HCT116 (cell line): ENCODE results near the gene MARVELD3. TPM values are rescaled to one million over a fixed set of nuclear protein-coding genes. Genes with fewer than 3 reads are reported as not detected.
"Not testable (repeated sequence)": the region's sequence is repeated elsewhere in the genome, so short reads cannot be mapped to it uniquely, and the experiment has no call there.

Experiments used
- ATAC-seq: fragments of 200-7000 bp; cut with Tn5 transposase; 2 replicates; pipeline ENCODE4 v1.9.1; 2020; ENCODE audit warnings: mild to moderate bottlenecking, moderate library complexity
- BruUV-seq: library from RNA; stranded (reverse); fragments of 400-500 nt; replicated peaks from 2 replicates; lab custom pipeline; 2021; lab: Mats Ljungman, UMichigan
- CTCF ChIA-PET: fragments of 300-600 bp; sonication (Branson Sonifier 250); formaldehyde crosslinking; loops from one replicate; lab custom pipeline; 2021; ENCODE audit warnings: antibody characterized with exemption; lab: Charles Lee
- POLR2A ChIA-PET: fragments of 300-600, 350-600 bp; sonication (Branson Sonifier 250); formaldehyde crosslinking; loops from one replicate; lab custom pipeline; 2021; ENCODE audit warnings: antibody characterized with exemption; lab: Charles Lee
- RAD21 ChIA-PET, 2 experiments: fragments of 300-600 bp; sonication (Branson Sonifier 250); formaldehyde crosslinking; loops; one replicate each; lab custom pipeline; 2023; ENCODE audit warnings: low total read pairs in 2 of 2; ENCODE audit not compliant: uncharacterized antibody in 2 of 2, unreplicated experiment in 2 of 2, low non-redundant PET in 1 of 2; lab: Charles Lee
- DNase-seq: peaks from one replicate; pipeline ENCODE4 v3.0.0-alpha.2; 2010; ENCODE audit warnings: low read depth, low spot score
- H2AFZ ChIP-seq: fragments of 200-600 bp; shearing (Covaris generic), sonication (generic); 2 replicates; pipeline ENCODE4 v1.6.1; 2017; ENCODE audit warnings: low read depth, mixed run types, mixed read lengths, antibody characterized with exemption, low read length; ENCODE audit not compliant: poor library complexity, severe bottlenecking
- H3K27ac ChIP-seq: 2 replicates; pipeline ENCODE4 v1.5.1; 2012; ENCODE audit warnings: low read depth, low read length
- H3K27me3 ChIP-seq: fragments of 200-600 bp; sonication (generic); 2 replicates; pipeline ENCODE4 v1.6.1; 2016; ENCODE audit warnings: mixed run types, low read length, mixed read lengths; ENCODE audit not compliant: insufficient read depth
- H3K36me3 ChIP-seq, 2 experiments: fragments of 200-500 bp in 1 of 2; fragments of 200-600 bp in 1 of 2; sonication (Bioruptor generic) in 1 of 2; sonication (generic) in 1 of 2; 2 replicates each; pipeline versions ENCODE4 v1.5.1 to v1.6.1; 2014 to 2016; ENCODE audit warnings: low read length in 2 of 2, inconsistent platforms in 1 of 2, mixed read lengths in 1 of 2, mixed run types in 1 of 2; ENCODE audit not compliant: insufficient read depth in 2 of 2, control insufficient read depth in 1 of 2
- H3K4me1 ChIP-seq, 2 experiments: fragments of 200-600 bp in 1 of 2; sonication (generic) in 1 of 2; 2 replicates each; pipeline versions ENCODE4 v1.5.1 to v1.6.1; 2012 to 2017; ENCODE audit warnings: low read length in 2 of 2, inconsistent platforms in 1 of 2, mild to moderate bottlenecking in 1 of 2, mixed read lengths in 1 of 2, mixed run types in 1 of 2, moderate library complexity in 1 of 2; ENCODE audit not compliant: insufficient read depth in 2 of 2, control insufficient read depth in 1 of 2
- H3K4me2 ChIP-seq: fragments of 200-600 bp; sonication (generic); 2 replicates; pipeline ENCODE4 v1.6.1; 2017; ENCODE audit warnings: mixed run types, low read length, mixed read lengths
- H3K4me3 ChIP-seq, 2 experiments: fragments of 200-600 bp in 1 of 2; sonication (generic) in 1 of 2; replicated peaks in 1 of 2; 2 replicates each; pipeline ENCODE4 v1.5.1; 2011 to 2016; ENCODE audit warnings: low read length in 2 of 2, control low read depth in 1 of 2, low read depth in 1 of 2, mild to moderate bottlenecking in 1 of 2, mixed read lengths in 1 of 2, mixed run types in 1 of 2
- H3K79me2 ChIP-seq: fragments of 200-600 bp; sonication (generic); 2 replicates; pipeline ENCODE4 v1.6.1; 2017; ENCODE audit warnings: mild to moderate bottlenecking, mixed run types, low read length, moderate library complexity, mixed read lengths; ENCODE audit not compliant: insufficient read depth
- H3K9ac ChIP-seq: fragments of 200-600 bp; sonication (generic); 2 replicates; pipeline ENCODE4 v1.6.1; 2016; ENCODE audit warnings: low read length, mixed read lengths
- H3K9me2 ChIP-seq: fragments of 200-600 bp; sonication (generic), shearing (Covaris generic); 2 replicates; pipeline ENCODE4 v1.6.1; 2017; ENCODE audit warnings: mixed run types, mild to moderate bottlenecking, moderate library complexity; ENCODE audit not compliant: insufficient read depth
- H3K9me3 ChIP-seq, 2 experiments: fragments of 200-500 bp in 1 of 2; fragments of 200-600 bp in 1 of 2; sonication (Bioruptor generic) in 1 of 2; sonication (generic) in 1 of 2; 2 replicates each; pipeline ENCODE4 v1.6.1; 2014 to 2017; ENCODE audit warnings: low read length in 2 of 2, mixed read lengths in 2 of 2, inconsistent platforms in 1 of 2, low read depth in 1 of 2, mild to moderate bottlenecking in 1 of 2, mixed run types in 1 of 2, moderate library complexity in 1 of 2; ENCODE audit not compliant: control insufficient read depth in 1 of 2, insufficient read depth in 1 of 2
- H4K20me1 ChIP-seq: fragments of 200-600 bp; sonication (generic), shearing (Covaris generic); 2 replicates; pipeline ENCODE4 v1.6.1; 2017; ENCODE audit warnings: mixed run types, mild to moderate bottlenecking, moderate library complexity; ENCODE audit not compliant: insufficient read depth
- CEBPB ChIP-seq: IDR thresholded peaks from 2 replicates; pipeline ENCODE4 v1.6.1; 2012; ENCODE audit warnings: low read depth
- EGR1 ChIP-seq: IDR thresholded peaks from 2 replicates; pipeline ENCODE4 v1.6.1; 2012; ENCODE audit warnings: low read depth
- ELF1 ChIP-seq: IDR thresholded peaks from 2 replicates; pipeline ENCODE4 v1.6.1; 2012; ENCODE audit warnings: low read depth, borderline replicate concordance
- EZH2phosphoT487 ChIP-seq: fragments of 200-600 bp; IDR thresholded peaks from 2 replicates; pipeline ENCODE4 v1.6.1; 2018; ENCODE audit warnings: antibody characterized with exemption, borderline replicate concordance
- MAX ChIP-seq: IDR thresholded peaks from 2 replicates; pipeline ENCODE4 v1.6.1; 2012
- POLR2AphosphoS5 ChIP-seq: IDR thresholded peaks from 2 replicates; pipeline ENCODE4 v1.6.1; 2011; ENCODE audit warnings: mild to moderate bottlenecking, low read depth, low read length, moderate library complexity
- SIN3A ChIP-seq: IDR thresholded peaks from 2 replicates; pipeline ENCODE4 v1.6.1; 2012; ENCODE audit warnings: low read depth
- SP1 ChIP-seq: IDR thresholded peaks from 2 replicates; pipeline ENCODE4 v1.6.1; 2012; ENCODE audit warnings: low read depth
- SRF ChIP-seq: IDR thresholded peaks from 2 replicates; pipeline ENCODE4 v1.6.1; 2012; ENCODE audit warnings: low read depth
- ZBTB33 ChIP-seq: IDR thresholded peaks from 2 replicates; pipeline ENCODE4 v1.6.1; 2011; ENCODE audit warnings: mild to moderate bottlenecking, low read length, moderate library complexity; ENCODE audit not compliant: insufficient replicate concordance; ENCODE audit errors: extremely low read depth
- ZFX ChIP-seq: fragments of 450-650 bp; IDR thresholded peaks from 2 replicates; pipeline ENCODE4 v1.6.1; 2017
- intact Hi-C: fragments of 100-400 bp; cut with micrococcal nuclease; formaldehyde crosslinking; loops from 2 replicates; pipeline ENCODE4 v1.10.0; 2022
- total RNA-seq: library from RNA; stranded (reverse); gene quantifications from one replicate; pipeline ENCODE4 v1.2.1, GENCODE V29; 2021; ENCODE audit not compliant: unreplicated experiment
- TF ChIP-seq, protein P1 (sequence below): IDR thresholded peaks from 2 replicates; pipeline ENCODE4 v1.6.1; 2012; ENCODE audit warnings: low read depth

The MARVELD3 gene
- total RNA-seq, 1 experiment from 2014 or later: 20.9 TPM

- H4K20me1 ChIP-seq, H3K9me2 ChIP-seq, POLR2A ChIA-PET, H3K27ac ChIP-seq, H3K9ac ChIP-seq, BruUV-seq, ATAC-seq, RAD21 ChIA-PET, H3K36me3 ChIP-seq, DNase-seq, H3K27me3 ChIP-seq, intact Hi-C loops, H3K9me3 ChIP-seq, H2AFZ ChIP-seq, H3K4me1 ChIP-seq, H3K79me2 ChIP-seq, H3K4me2 ChIP-seq, H3K4me3 ChIP-seq, CTCF ChIA-PET: not testable (repeated sequence)
Observed at GRCh38 chr16:71582553-71582848, 43.5 kb upstream of the MARVELD3 start.

DNA sequence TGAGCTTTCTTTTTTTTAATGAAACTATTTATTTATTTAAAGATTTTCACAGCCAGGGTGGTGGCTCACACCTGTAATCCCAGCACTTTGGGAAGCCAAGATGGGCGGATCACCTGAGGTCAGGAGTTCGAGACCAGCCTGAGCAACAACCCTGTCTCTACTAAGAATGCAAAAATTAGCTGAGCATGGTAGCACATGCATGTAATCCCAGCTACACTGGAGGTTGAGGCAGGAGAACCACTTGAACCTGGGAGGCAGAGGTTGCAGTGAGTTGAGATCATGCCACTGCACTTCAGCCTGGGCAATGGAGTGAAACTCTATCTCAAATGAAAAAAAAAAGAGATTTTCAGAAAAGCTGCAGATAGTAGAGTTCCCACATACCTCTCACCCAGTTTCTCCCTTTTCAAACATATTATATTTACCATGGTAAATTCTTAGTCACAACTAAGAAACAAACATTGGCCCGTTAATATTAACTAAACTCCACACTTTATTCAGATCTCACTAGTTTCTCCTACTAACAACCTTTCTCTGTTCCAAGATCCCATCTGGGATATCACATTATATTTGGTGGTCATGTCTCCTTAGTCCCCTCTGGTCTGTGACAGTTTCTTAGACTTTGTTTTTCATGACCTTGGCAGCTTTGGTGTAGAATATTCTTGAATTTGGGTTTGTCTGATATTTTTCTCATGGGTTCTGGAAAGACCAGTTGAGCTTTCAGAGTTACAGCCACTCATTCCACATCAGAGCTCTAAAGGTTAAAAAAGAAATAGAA is 41.3 kb upstream of the MARVELD3 start:
- Histone ChIP-seq H3K4me3 (no peak overlapping the region), H3K4me2 (no peak overlapping the region), H3K27me3 (peaks cover 8% of the 10 kb centered on the region; the same call in 1 of the 2 replicates), H3K9ac (no peak overlapping the region), H3K9me2 (no peaks in the 10 kb centered on the region), H3K36me3 (no peaks in the 10 kb centered on the region), H3K79me2 (no peaks in the 10 kb centered on the region), H3K27ac (no peak overlapping the region), H3K9me3 (no peaks in the 10 kb centered on the region), H4K20me1 (no peaks in the 10 kb centered on the region), H2AFZ (no peak overlapping the region), H3K4me1 (no peaks in the 10 kb centered on the region)
- POLR2A ChIA-PET: no interaction called here
- no peak for DNase-seq
- RAD21 ChIA-PET: no interaction called here
- CTCF ChIA-PET: interaction anchor here (1.1 to 1.9 kb wide), 2 partner anchors 20 to 26 kb away, joined by 4 to 6 read pairs; no protein-coding TSS in a partner anchor
- no TSS peak for BruUV-seq
- ATAC-seq: no peak
- intact Hi-C loops: no loop called here
- TF ChIP-seq, protein P1, sequence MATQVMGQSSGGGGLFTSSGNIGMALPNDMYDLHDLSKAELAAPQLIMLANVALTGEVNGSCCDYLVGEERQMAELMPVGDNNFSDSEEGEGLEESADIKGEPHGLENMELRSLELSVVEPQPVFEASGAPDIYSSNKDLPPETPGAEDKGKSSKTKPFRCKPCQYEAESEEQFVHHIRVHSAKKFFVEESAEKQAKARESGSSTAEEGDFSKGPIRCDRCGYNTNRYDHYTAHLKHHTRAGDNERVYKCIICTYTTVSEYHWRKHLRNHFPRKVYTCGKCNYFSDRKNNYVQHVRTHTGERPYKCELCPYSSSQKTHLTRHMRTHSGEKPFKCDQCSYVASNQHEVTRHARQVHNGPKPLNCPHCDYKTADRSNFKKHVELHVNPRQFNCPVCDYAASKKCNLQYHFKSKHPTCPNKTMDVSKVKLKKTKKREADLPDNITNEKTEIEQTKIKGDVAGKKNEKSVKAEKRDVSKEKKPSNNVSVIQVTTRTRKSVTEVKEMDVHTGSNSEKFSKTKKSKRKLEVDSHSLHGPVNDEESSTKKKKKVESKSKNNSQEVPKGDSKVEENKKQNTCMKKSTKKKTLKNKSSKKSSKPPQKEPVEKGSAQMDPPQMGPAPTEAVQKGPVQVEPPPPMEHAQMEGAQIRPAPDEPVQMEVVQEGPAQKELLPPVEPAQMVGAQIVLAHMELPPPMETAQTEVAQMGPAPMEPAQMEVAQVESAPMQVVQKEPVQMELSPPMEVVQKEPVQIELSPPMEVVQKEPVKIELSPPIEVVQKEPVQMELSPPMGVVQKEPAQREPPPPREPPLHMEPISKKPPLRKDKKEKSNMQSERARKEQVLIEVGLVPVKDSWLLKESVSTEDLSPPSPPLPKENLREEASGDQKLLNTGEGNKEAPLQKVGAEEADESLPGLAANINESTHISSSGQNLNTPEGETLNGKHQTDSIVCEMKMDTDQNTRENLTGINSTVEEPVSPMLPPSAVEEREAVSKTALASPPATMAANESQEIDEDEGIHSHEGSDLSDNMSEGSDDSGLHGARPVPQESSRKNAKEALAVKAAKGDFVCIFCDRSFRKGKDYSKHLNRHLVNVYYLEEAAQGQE: no peak
- TF ChIP-seq POLR2AphosphoS5: no peak
- TF ChIP-seq MAX: no peak
- no peak for TF ChIP-seq SIN3A
- TF ChIP-seq SP1: no peak
- no peak for TF ChIP-seq ELF1
- TF ChIP-seq ZBTB33: no peak
- no peak for TF ChIP-seq EGR1
- TF ChIP-seq EZH2phosphoT487: no peak
- no peak for TF ChIP-seq SRF
- TF ChIP-seq CEBPB: no peak
- TF ChIP-seq ZFX: no peak
